HepG2 (cell line): ENCODE measurements around the gene JSRP1. TPM values are rescaled to one million over a fixed set of nuclear protein-coding genes. Genes with fewer than 3 reads are reported as not detected.

Experiments
- ASH2L ChIP-seq: fragments of 300-600, 200-600 bp; sonication (generic); IDR thresholded peaks from 2 replicates; pipeline ENCODE4 v1.7.0; 2017; ENCODE audit warnings: low read depth, mild to moderate bottlenecking, moderate library complexity, mixed read lengths, low read length; ENCODE audit not compliant: insufficient read length
- BRCA1 ChIP-seq: sonication (generic); formaldehyde crosslinking; IDR thresholded peaks from 2 replicates; pipeline ENCODE4 v1.4.0; 2020; ENCODE audit warnings: missing genetic modification reagents
- CREM ChIP-seq, 2 experiments: sonication (generic) in 1 of 2; formaldehyde crosslinking in 1 of 2; IDR thresholded peaks; 2 replicates each; pipeline versions ENCODE4 v1.4.0 to v1.6.1; 2016 to 2020; ENCODE audit warnings: antibody characterized with exemption in 1 of 2, mild to moderate bottlenecking in 1 of 2, missing genetic modification reagents in 1 of 2
- GTF2F1 ChIP-seq: fragments of 150-350 bp; IDR thresholded peaks from 2 replicates; pipeline ENCODE4 v1.6.1; 2014; ENCODE audit warnings: low read length
- HIVEP1 ChIP-seq: sonication (generic); formaldehyde crosslinking; IDR thresholded peaks from 2 replicates; pipeline ENCODE4 v1.4.0; 2020; ENCODE audit warnings: mild to moderate bottlenecking, missing genetic modification reagents
- HNRNPUL1 ChIP-seq: fragments of 200-400 bp; formaldehyde crosslinking; IDR thresholded peaks from 2 replicates; pipeline ENCODE4 v1.6.1; 2017; ENCODE audit warnings: low read depth, mild to moderate bottlenecking, low read length, moderate library complexity
- MED13 ChIP-seq: sonication (generic); formaldehyde crosslinking; IDR thresholded peaks from 2 replicates; pipeline ENCODE4 v1.5.0; 2020; ENCODE audit warnings: missing genetic modification reagents
- NKX3-1 ChIP-seq: sonication (generic); formaldehyde crosslinking; IDR thresholded peaks from 2 replicates; pipeline ENCODE4 v1.5.0; 2020; ENCODE audit warnings: missing genetic modification reagents
- PITX1 ChIP-seq: sonication (generic); formaldehyde crosslinking; IDR thresholded peaks from 2 replicates; pipeline ENCODE4 v1.5.1; 2020; ENCODE audit warnings: mild to moderate bottlenecking, missing genetic modification reagents
- SMAD9 ChIP-seq: sonication (generic); formaldehyde crosslinking; IDR thresholded peaks from 2 replicates; pipeline ENCODE4 v1.5.1; 2020; ENCODE audit warnings: mild to moderate bottlenecking, missing genetic modification reagents
- SNAPC4 ChIP-seq: sonication (generic); formaldehyde crosslinking; IDR thresholded peaks from 2 replicates; pipeline ENCODE4 v1.4.0; 2020; ENCODE audit warnings: mild to moderate bottlenecking, missing genetic modification reagents
- TGIF2 ChIP-seq: IDR thresholded peaks from 2 replicates; pipeline ENCODE4 v1.6.1; 2016; ENCODE audit warnings: control low read depth, missing compliant biosample characterization
- ZEB1 ChIP-seq: IDR thresholded peaks from 2 replicates; pipeline ENCODE4 v1.6.1; 2012; ENCODE audit warnings: mild to moderate bottlenecking, low read depth, inconsistent platforms; ENCODE audit not compliant: insufficient replicate concordance
- ZNF782 ChIP-seq: sonication (generic); formaldehyde crosslinking; IDR thresholded peaks from 2 replicates; pipeline ENCODE4 v1.4.0; 2020; ENCODE audit warnings: missing genetic modification reagents, mild to moderate bottlenecking, borderline replicate concordance
- ZSCAN25 ChIP-seq: sonication (generic); formaldehyde crosslinking; IDR thresholded peaks from 2 replicates; pipeline ENCODE4 v1.8.0; 2022; ENCODE audit warnings: mild to moderate bottlenecking, missing genetic modification reagents
- ZXDC ChIP-seq: sonication (generic); formaldehyde crosslinking; IDR thresholded peaks from 2 replicates; pipeline ENCODE4 v1.5.0; 2020; ENCODE audit warnings: mild to moderate bottlenecking, missing genetic modification reagents
- polyA plus RNA-seq, 8 experiments: library from polyadenylated mRNA; depleted of rRNA in 3 of 8; stranded (reverse) in 7 of 8; unstranded in 1 of 8; fragments of >200 nt; fragmentation: Illumina TruSeq in 4 of 8; extraction: Trizol in 4 of 8; gene quantifications; 2 replicates each; pipeline versions ENCODE4 v1.2.1 to v1.2.3, GENCODE V29; 2011 to 2016; ENCODE audit warnings: low read depth in 4 of 8, missing spikeins in 1 of 8, mixed read lengths in 1 of 8; ENCODE audit not compliant: insufficient read depth in 1 of 8
- total RNA-seq, 5 experiments: library from RNA; depleted of rRNA; stranded (reverse); fragments of >200 nt; fragmentation: Illumina TruSeq; extraction: Trizol; gene quantifications; 2 replicates each; pipeline ENCODE4 v1.2.3, GENCODE V29; 2016; ENCODE audit warnings: low read depth in 1 of 5
- TF ChIP-seq, protein P1 (sequence below): sonication (generic); formaldehyde crosslinking; IDR thresholded peaks from 2 replicates; pipeline ENCODE4 v1.4.0; 2020; ENCODE audit warnings: mild to moderate bottlenecking, missing genetic modification reagents
- TF ChIP-seq, protein P2 (sequence below): sonication (generic); formaldehyde crosslinking; IDR thresholded peaks from 2 replicates; pipeline ENCODE4 v1.5.0; 2020; ENCODE audit warnings: missing genetic modification reagents, mild to moderate bottlenecking, borderline replicate concordance
- TF ChIP-seq, protein P3 (sequence below): sonication (generic); formaldehyde crosslinking; IDR thresholded peaks from 2 replicates; pipeline ENCODE4 v1.5.1; 2020; ENCODE audit warnings: missing genetic modification reagents, mild to moderate bottlenecking, borderline replicate concordance

JSRP1 gene
- total and polyA plus RNA-seq, 2 of the 13 experiments (the other 11 are each of a cell fraction or from before 2014, with no cell fraction given), result 0.16 to 0.38 TPM

DNA sequence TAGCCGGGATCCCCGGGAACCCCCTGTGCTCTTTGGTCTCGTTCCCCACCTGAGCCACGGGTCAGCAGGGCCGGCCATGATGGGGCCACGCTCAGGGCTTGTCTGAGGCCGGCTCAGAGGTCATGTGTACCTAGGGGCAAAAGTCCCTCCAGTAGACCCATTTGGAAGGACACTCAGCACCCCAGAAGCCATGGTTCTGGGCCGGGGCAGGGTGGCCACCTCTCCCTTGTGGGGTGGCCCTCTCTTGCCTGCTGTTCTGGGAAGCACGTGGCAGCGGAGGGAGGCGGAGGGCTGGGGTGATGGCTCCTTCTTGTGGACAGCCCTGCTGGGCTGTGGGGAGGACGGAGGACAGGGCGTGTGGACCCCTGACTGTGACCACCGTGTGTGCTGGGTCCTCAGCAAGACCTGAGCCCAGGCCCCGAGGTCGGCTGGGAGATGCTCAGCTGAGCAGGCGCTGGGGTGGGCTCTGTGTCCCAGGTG lies 32.2 kb upstream of the JSRP1 start (continued):
- TF ChIP-seq SNAPC4 (CRISPR knock-in tag), result no peak
- TF ChIP-seq, protein P1, sequence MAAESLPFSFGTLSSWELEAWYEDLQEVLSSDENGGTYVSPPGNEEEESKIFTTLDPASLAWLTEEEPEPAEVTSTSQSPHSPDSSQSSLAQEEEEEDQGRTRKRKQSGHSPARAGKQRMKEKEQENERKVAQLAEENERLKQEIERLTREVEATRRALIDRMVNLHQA (CRISPR knock-in tag), result no peak
- peak; percentile 51; the same call in 1 of the 2 replicates for TF ChIP-seq PITX1 (CRISPR knock-in tag)
- no peak for TF ChIP-seq NKX3-1 (CRISPR knock-in tag)
- no peak for TF ChIP-seq ZNF782 (CRISPR knock-in tag)
- no peak for TF ChIP-seq CREM (IDR thresholded peaks at IDR 0.05)
- TF ChIP-seq CREM (CRISPR knock-in tag; IDR thresholded peaks at IDR 0.05), result no peak
- TF ChIP-seq ZXDC (CRISPR knock-in tag), result no peak
- TF ChIP-seq ASH2L, result no peak
- TF ChIP-seq BRCA1, result no peak
- TF ChIP-seq ZEB1, result peak; percentile 34
- TF ChIP-seq, protein P2, sequence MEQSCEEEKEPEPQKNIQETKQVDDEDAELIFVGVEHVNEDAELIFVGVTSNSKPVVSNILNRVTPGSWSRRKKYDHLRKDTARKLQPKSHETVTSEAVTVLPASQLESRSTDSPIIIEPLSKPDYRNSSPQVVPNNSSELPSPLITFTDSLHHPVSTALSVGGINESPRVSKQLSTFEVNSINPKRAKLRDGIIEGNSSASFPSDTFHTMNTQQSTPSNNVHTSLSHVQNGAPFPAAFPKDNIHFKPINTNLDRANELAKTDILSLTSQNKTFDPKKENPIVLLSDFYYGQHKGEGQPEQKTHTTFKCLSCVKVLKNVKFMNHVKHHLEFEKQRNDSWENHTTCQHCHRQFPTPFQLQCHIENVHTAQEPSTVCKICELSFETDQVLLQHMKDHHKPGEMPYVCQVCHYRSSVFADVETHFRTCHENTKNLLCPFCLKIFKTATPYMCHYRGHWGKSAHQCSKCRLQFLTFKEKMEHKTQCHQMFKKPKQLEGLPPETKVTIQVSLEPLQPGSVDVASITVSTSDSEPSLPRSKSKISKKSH (CRISPR knock-in tag), result no peak
- no peak for TF ChIP-seq SMAD9 (CRISPR knock-in tag)
- TF ChIP-seq ZSCAN25, result no peak
- TF ChIP-seq, protein P3, sequence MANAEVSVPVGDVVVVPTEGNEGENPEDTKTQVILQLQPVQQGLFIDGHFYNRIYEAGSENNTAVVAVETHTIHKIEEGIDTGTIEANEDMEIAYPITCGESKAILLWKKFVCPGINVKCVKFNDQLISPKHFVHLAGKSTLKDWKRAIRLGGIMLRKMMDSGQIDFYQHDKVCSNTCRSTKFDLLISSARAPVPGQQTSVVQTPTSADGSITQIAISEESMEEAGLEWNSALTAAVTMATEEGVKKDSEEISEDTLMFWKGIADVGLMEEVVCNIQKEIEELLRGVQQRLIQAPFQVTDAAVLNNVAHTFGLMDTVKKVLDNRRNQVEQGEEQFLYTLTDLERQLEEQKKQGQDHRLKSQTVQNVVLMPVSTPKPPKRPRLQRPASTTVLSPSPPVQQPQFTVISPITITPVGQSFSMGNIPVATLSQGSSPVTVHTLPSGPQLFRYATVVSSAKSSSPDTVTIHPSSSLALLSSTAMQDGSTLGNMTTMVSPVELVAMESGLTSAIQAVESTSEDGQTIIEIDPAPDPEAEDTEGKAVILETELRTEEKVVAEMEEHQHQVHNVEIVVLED (CRISPR knock-in tag), result no peak
- TF ChIP-seq TGIF2 (CRISPR knock-in tag), result no peak
- TF ChIP-seq HNRNPUL1, result no peak
- no peak for TF ChIP-seq GTF2F1
- TF ChIP-seq HIVEP1 (CRISPR knock-in tag), result peak; percentile 99
- no peak for TF ChIP-seq MED13 (CRISPR knock-in tag)
